GM18870 (cell line): ENCODE measurements around the gene XRCC4.
"Not testable (repeated sequence)": the region's sequence is repeated elsewhere in the genome, so short reads cannot be mapped to it uniquely, and the experiment has no call there.

Experiments
- ATAC-seq: cut with Tn5 transposase; IDR thresholded peaks from one replicate; pipeline ENCODE4 v1.9.1; 2021; ENCODE audit warnings: moderate library complexity; ENCODE audit not compliant: unreplicated experiment

The XRCC4 gene

GRCh38 chr5:83253720-83254119, 176.4 kb downstream of the XRCC4 start:
- no peak for ATAC-seq

GRCh38 chr5:83255268-83255667, 177.9 kb downstream of the XRCC4 start:
- ATAC-seq, result no peak

GRCh38 chr5:83256091-83256780, 178.9 kb downstream of the XRCC4 start:
- ATAC-seq, result no peak

GRCh38 chr5:83257684-83258083, 180.3 kb downstream of the XRCC4 start:
- not testable (repeated sequence) for ATAC-seq

GRCh38 chr5:83265318-83265717, 188.0 kb downstream of the XRCC4 start:
- no peak for ATAC-seq

GRCh38 chr5:83270311-83270710, 193.0 kb downstream of the XRCC4 start:
- ATAC-seq, result no peak

GRCh38 chr5:83277154-83277553, 199.8 kb downstream of the XRCC4 start:
- ATAC-seq, result no peak

- peak; percentile 78 for ATAC-seq
Observed at GRCh38 chr5:83277953-83278352, 200.6 kb downstream of the XRCC4 start.

GRCh38 chr5:83281176-83281575, 203.8 kb downstream of the XRCC4 start:
- ATAC-seq, result no peak

GRCh38 chr5:83281658-83282057, 204.3 kb downstream of the XRCC4 start:
- no peak for ATAC-seq

GRCh38 chr5:83283761-83284160, 206.4 kb downstream of the XRCC4 start:
- no peak for ATAC-seq

GRCh38 chr5:83285661-83286398, 208.5 kb downstream of the XRCC4 start:
- no peak for ATAC-seq

GRCh38 chr5:83294246-83294645, 216.9 kb downstream of the XRCC4 start:
- ATAC-seq, result no peak

- ATAC-seq, result no peak
Observed at GRCh38 chr5:83299353-83299752, 222.0 kb downstream of the XRCC4 start.

- peak; percentile 99 for ATAC-seq
Observed at GRCh38 chr5:83306572-83307241, 229.4 kb downstream of the XRCC4 start.

GRCh38 chr5:83312663-83313062, 235.3 kb downstream of the XRCC4 start:
- no peak for ATAC-seq

- ATAC-seq, result no peak
Observed at GRCh38 chr5:83313436-83313835, 236.1 kb downstream of the XRCC4 start.

- no peak for ATAC-seq
Observed at GRCh38 chr5:83321483-83322055, 244.2 kb downstream of the XRCC4 start.

GRCh38 chr5:83322273-83322924, 245.1 kb downstream of the XRCC4 start:
- ATAC-seq, result no peak

GRCh38 chr5:83323557-83324180, 246.3 kb downstream of the XRCC4 start:
- no peak for ATAC-seq

GRCh38 chr5:83331842-83332241, 254.5 kb downstream of the XRCC4 start:
- ATAC-seq, result no peak
